ENCODE data around the gene HSPB2.
A peak's percentile ranks its signal among the peaks of the same experiment; 100 is the strongest.
"Not testable (repeated sequence)": the region's sequence is repeated elsewhere in the genome, so short reads cannot be mapped to it uniquely, and the experiment has no call there.

The HSPB2 gene

GRCh38 chr11:111916768-111917167 is 4.2 kb downstream of the HSPB2 start:
- DNase-seq: no peak

- DNase-seq: no peak
Observed at GRCh38 chr11:111917312-111917711, 4.8 kb downstream of the HSPB2 start.

- no peak for DNase-seq
Observed at GRCh38 chr11:111917788-111918187, 5.3 kb downstream of the HSPB2 start.

GRCh38 chr11:111918390-111919256 is 6.1 kb downstream of the HSPB2 start, which contains the start of gene C11orf52:
Gene C11orf52 (plus strand): TSS chr11:111918913. CDS start chr11:111918973, 60 bp downstream.
- DNase-seq: no peak

GRCh38 chr11:111920908-111921307 is 8.4 kb downstream of the HSPB2 start:
- DNase-seq: no peak

- no peak for DNase-seq
Observed at GRCh38 chr11:111921541-111922230, 9.2 kb downstream of the HSPB2 start.

- no peak for DNase-seq
Observed at GRCh38 chr11:111922803-111923202, 10.3 kb downstream of the HSPB2 start.

GRCh38 chr11:111923351-111923788 is 10.8 kb downstream of the HSPB2 start:
- DNase-seq: no peak

GRCh38 chr11:111923951-111924350 is 11.4 kb downstream of the HSPB2 start:
- DNase-seq: no peak

GRCh38 chr11:111925953-111926352 is 13.4 kb downstream of the HSPB2 start:
- DNase-seq: no peak

- DNase-seq: peak; percentile 97
Observed at GRCh38 chr11:111926505-111927391, 14.2 kb downstream of the HSPB2 start.

GRCh38 chr11:111930472-111930871 is 17.9 kb downstream of the HSPB2 start:
- DNase-seq: no peak

- peak; percentile 82 for DNase-seq
Observed at GRCh38 chr11:111932611-111932950, 20.0 kb downstream of the HSPB2 start.

- DNase-seq: not testable (repeated sequence)
Observed at GRCh38 chr11:111933176-111933575, 20.6 kb downstream of the HSPB2 start.

- no peak for DNase-seq
Observed at GRCh38 chr11:111933872-111934271, 21.3 kb downstream of the HSPB2 start.

- DNase-seq: no peak
Observed at GRCh38 chr11:111934306-111934705, 21.8 kb downstream of the HSPB2 start.

- peak; percentile 56 for DNase-seq
Observed at GRCh38 chr11:111935317-111936039, 22.9 kb downstream of the HSPB2 start.

GRCh38 chr11:111936040-111936540 is 23.6 kb downstream of the HSPB2 start:
- no peak for DNase-seq

- DNase-seq: no peak
Observed at GRCh38 chr11:111937461-111937769, 24.9 kb downstream of the HSPB2 start.

- no peak for DNase-seq
Observed at GRCh38 chr11:111937844-111938243, 25.3 kb downstream of the HSPB2 start.

GRCh38 chr11:111938687-111939160 is 26.2 kb downstream of the HSPB2 start:
- peak; percentile 80 for DNase-seq
